GM18909 (cell line): ENCODE results near the gene RHD.
"Not testable (repeated sequence)": the region's sequence is repeated elsewhere in the genome, so short reads cannot be mapped to it uniquely, and the experiment has no call there.

Experiments
- ATAC-seq: cut with Tn5 transposase; IDR thresholded peaks from one replicate; pipeline ENCODE4 v1.9.1; 2021; ENCODE audit warnings: mild to moderate bottlenecking; ENCODE audit not compliant: unreplicated experiment, poor library complexity

Gene RHD

GRCh38 chr1:25255706-25256577 lies 16.4 kb upstream of the RHD start:
- no peak for ATAC-seq

- no peak for ATAC-seq
Observed at GRCh38 chr1:25256578-25256965, 15.7 kb upstream of the RHD start.

- ATAC-seq = no peak
Observed at GRCh38 chr1:25257196-25257595, 15.1 kb upstream of the RHD start.

GRCh38 chr1:25259813-25260212 lies 12.5 kb upstream of the RHD start:
- not testable (repeated sequence) for ATAC-seq

DNA sequence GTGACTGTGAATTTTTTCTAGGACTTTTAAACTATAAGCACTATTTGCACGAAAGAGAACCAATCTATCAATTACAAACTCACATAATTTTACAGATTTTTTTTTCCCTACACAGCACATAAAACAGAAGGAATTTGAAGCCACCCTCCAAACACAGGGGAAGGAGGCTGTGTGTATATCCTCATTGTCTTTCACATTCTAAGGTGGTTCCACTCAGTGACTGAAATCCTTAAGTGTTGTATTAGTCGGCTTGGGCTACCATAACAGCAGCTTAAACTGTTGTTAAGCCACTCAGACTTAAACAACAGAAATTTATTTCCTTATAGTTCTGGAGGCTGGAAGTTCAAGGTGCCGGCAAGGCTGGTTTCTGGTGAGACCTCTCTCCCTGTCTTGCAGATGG lies 12.0 kb upstream of the RHD start:
- ATAC-seq = not testable (repeated sequence)

DNA sequence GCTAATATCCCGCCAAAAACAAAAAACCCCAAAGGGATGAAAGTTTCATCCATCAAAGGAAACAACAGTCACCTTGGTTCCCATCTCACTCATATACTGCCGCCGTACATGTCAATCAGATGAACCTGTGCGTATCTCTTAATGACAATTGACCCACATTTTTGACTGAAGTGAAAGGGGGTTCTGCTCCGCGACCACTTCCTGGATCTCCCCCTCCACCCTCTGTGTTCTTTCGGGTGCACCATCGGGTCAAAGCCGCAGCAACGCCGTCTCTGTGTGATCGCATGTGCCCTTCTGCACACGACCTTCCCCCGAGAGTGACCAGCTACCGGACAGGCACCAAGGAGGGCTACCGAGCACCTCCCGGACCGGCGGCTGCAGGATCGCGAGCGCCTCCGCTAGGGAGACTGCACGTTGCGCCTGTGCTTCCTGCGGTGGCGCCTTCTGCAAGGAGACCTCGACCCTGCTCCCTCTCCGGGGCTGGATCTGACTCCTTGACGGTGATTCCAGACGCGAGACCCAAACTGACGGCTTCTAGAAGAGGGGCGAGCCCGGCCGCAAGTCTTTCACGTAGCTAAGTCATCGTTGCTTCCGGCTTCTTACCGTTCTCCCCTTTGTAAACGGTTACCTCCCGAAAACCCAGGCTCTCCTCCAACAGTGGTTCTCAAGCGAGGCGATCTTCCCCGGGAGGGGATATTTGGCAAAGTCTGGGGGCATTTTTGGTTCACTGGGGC lies 5.6 kb upstream of the RHD start:
- ATAC-seq = peak; percentile 25

DNA sequence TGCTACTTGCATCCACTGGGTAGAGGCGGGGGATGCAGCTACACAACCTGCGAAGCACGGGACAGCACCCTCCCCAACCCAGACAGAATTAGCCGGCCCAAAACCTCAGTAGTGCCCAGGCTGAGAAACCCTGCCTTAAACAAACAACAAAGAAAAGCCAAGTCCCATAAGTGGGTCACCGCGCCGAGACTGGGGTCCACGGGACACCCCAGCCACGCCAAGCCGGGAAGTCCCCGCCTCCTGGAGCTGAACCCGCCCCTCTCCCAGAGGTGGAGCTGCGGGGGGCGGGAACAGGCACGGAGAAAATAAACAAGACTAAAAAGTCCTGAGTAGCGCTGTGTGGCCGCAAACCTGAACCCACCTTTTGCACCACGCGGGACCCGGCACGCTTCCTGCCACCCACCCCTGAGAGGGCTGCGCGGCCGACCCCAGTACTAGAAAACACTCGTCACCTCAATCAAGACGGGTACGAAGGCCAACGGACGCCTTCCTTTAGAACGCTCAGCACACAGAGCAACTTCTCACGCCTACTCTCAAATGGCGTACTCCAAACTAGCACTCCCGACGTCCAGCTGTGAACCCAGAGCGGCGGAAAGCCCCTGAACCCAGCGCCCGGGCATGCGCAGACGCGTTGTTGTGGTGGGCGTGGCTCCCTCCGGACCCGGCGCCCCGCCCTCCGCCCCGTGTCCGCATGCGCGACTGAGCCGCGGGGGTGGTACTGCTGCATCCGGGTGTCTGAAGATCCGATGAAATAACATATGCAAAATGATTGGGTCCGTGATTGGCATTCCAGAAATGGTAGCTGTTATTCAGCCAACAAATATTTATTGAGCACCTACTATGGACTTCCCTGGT lies 4.8 kb upstream of the RHD start:
- peak; percentile 86 for ATAC-seq

GRCh38 chr1:25268143-25268760 lies 4.1 kb upstream of the RHD start:
- ATAC-seq = not testable (repeated sequence)

DNA sequence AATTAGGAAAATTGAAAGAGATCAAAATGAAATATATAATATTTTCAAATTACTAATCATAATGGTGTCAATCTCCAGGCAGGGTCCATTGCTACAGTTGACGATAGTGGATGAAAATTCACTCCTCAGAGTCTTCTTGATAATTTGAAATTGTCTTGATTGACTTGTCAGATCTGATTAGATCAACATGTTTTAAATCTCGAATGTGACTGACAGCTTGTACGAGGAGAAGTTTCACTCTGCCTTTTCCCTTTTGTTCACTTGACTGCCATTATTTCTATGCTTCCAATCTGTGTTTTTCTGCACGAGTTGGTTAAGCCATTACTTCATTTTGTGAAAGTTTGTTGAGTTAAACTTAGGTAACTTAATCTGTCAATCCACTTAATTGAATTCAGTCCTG lies 3.3 kb downstream of the RHD start:
- ATAC-seq = not testable (repeated sequence)

DNA sequence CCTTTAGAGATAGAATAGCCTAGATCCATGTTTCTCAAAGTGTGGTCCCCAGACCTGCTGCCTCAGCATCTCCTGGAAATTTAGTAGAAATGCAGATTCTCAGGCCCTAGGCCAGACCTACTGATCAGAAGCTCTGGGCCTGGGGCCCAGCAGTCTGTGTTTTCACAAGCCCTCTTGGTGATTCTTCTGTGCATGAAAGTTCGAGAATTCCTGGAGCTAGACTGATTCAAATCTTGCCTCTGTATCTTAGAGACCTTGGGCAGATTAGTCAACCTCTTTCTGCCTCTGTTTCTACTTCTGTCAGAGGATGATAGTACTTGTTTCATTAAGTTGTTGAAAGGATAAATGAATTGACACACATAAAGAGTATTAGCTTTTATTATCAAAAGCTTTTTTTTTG lies 5.0 kb downstream of the RHD start:
- not testable (repeated sequence) for ATAC-seq

DNA sequence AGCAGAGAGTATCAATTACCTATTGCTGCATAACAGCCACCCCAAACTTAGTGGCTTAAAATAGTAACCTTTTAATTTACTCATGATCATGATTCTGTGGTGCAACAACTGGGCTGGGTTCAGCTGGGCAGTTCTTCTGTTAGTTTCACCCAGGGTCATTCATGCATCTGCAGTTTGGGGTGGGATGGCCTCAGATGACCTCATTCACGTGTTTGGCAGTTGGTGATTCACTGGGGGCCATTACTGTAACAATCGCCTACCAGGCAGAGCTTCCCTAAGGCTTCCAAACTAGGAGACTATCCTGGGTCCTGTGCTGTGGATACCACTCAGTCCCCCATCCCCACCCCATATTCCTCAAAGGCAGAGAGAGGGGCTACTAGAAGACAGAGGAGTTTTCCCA lies 6.0 kb downstream of the RHD start:
- ATAC-seq = not testable (repeated sequence)

GRCh38 chr1:25278790-25279189 lies 6.5 kb downstream of the RHD start:
- ATAC-seq = not testable (repeated sequence)

- ATAC-seq = not testable (repeated sequence)
Observed at GRCh38 chr1:25279693-25280111, 7.4 kb downstream of the RHD start.

GRCh38 chr1:25285862-25286261 lies 13.6 kb downstream of the RHD start:
- ATAC-seq = not testable (repeated sequence)

- not testable (repeated sequence) for ATAC-seq
Observed at GRCh38 chr1:25287164-25287563, 14.9 kb downstream of the RHD start.

DNA sequence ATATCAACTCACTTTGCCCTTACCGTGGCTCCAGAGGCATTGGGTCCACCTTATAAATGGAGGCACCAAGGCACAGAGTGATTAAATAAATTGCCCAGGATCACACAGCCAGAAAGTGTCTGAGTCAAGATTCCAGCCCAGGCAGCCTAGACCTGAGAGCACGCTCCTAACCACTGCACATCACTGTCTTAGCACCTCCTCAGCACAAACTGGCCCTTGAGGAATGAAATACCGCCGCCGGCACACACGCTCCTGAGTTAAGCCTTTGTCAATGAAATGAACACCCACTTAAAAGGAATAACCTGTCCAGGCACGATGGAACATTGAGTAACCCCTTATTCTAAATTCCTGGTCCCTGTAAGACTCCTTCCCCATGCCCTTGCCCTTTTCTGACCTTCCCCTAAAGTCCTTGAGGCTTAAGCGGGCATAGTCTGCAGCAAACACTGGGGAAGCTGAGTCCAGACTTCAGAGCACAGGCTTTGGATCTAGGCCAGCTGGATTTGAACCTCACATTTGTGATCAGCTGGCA lies 16.3 kb downstream of the RHD start:
- ATAC-seq = not testable (repeated sequence)

DNA sequence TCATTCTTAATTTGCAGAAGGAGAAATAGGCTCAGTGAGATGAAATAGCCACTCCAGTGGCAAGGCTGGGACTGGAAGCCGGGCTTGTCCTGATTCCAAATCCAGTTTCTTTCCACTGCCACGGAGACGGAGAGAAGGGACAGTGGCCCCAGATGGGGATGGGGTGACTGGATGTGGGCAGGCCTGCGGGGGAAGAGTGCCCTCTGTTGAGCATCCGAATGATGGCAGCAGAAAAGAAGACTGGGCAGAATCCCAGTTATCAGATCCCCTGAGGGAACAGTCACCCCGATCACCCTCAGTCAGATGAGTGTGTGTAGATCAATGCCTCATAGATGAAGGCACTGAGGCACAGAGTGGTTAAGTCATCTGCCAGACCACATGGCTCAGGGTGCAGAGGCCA lies 17.7 kb downstream of the RHD start:
- not testable (repeated sequence) for ATAC-seq

DNA sequence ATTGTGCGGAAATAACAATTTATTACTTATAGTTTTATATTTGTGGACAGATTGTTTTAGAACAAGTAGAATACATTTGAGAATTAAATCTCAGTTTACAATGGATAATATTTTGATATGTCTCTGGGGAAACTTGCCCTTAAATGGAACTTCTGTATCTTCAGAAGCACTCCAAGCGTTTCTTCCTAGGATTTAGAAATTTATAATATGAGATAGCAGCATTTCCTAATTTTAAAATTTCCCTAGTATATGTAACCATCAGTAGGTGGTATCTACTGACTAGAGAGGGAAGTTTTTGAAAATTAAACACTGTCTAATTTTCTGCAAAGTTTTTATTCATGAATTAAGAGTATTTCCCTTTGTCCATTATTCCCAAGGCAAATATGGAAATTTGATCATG lies 21.1 kb downstream of the RHD start:
- ATAC-seq = not testable (repeated sequence)

DNA sequence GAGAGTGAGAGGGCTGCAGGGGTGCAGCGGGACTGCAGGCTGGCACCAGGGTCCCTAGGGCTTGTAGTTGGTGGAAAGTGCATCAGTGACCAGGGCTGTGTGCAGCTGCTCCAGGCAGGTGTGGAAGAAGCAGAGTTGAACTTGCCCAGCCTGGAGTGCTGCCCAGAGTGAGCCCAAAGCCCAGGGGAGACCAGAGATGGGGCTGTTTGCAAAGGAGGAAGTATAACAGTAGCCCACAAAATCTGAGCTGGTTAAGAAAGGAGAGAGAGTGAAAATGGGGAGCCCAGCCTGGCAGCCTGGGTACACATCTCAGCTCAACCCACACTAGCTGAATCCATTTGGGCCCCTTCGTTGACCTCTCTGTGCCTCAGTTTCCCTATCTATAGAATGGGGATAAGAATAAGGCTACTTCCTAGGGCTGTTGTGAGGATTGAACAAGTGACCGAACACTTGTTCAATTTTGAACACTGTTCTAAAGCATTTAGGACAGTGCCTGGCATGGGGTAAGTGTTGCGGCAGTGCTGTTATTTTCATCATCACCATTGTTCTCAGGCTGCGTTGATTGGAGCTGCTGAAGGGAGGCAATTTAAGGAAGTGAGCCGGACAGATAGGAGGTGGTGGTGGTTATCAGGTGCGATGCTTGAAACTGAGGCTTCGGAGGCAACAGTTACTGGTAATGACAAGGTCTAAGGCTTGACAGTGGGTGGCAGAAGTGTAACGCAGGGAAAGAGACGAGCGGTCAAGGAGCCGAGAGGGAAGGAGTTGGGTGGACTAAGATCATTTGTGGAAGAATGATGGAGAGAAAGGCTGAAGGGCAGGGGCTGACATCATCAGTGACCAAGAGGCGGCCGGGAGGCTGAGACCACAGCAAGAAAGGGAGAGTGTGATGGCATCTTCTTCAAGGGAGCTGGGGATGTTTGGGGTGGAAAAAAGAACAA lies 22.8 kb downstream of the RHD start:
- ATAC-seq = not testable (repeated sequence)
